Activated CD8-positive, alpha-beta memory T cell treated with anti-CD3 and anti-CD28 coated beads for 48 hours (primary cell): ENCODE results near the gene GDPD2.
"Not testable (repeated sequence)": the region's sequence is repeated elsewhere in the genome, so short reads cannot be mapped to it uniquely, and the experiment has no call there.

Experiments used
- DNase-seq, 3 experiments: peaks; one replicate each; pipeline ENCODE4 v3.0.0-alpha.2; 2020; ENCODE audit warnings: low read depth in 2 of 3, low spot score in 2 of 3

Gene GDPD2

GRCh38 chrX:70422851-70423341 is at the start of gene GDPD2:
Gene GDPD2, plus strand, starts transcription at chrX:70423314. Its CDS starts 1,671 bp downstream, at chrX:70424985.
- no peak for DNase-seq

GRCh38 chrX:70386235-70386634 is 36.9 kb upstream of the GDPD2 start:
- DNase-seq = no peak

- no peak for DNase-seq
These were observed 24.2 kb upstream of the GDPD2 start for GRCh38 chrX:70398899-70399298.

- DNase-seq = not testable (repeated sequence)
These were observed 22.9 kb upstream of the GDPD2 start for GRCh38 chrX:70400181-70400580.

GRCh38 chrX:70402721-70403120 is 20.4 kb upstream of the GDPD2 start:
- no peak for DNase-seq

GRCh38 chrX:70405003-70405402 is 18.1 kb upstream of the GDPD2 start:
- no peak for DNase-seq

- no peak for DNase-seq
These were observed 12.2 kb upstream of the GDPD2 start for GRCh38 chrX:70410921-70411320.

GRCh38 chrX:70411475-70411874 is 11.6 kb upstream of the GDPD2 start:
- DNase-seq = no peak

- DNase-seq = no peak
These were observed 1.5 kb upstream of the GDPD2 start for GRCh38 chrX:70421618-70422017.

GRCh38 chrX:70423936-70424675 is 992 bp downstream of the GDPD2 start:
- DNase-seq = no peak

- DNase-seq = no peak
These were observed 1.7 kb downstream of the GDPD2 start for GRCh38 chrX:70424801-70425200.

- no peak for DNase-seq
These were observed 3.5 kb downstream of the GDPD2 start for GRCh38 chrX:70426286-70427278.

GRCh38 chrX:70427365-70427764 is 4.3 kb downstream of the GDPD2 start:
- DNase-seq = no peak

- DNase-seq = no peak
These were observed 6.6 kb downstream of the GDPD2 start for GRCh38 chrX:70429759-70430158.

GRCh38 chrX:70432936-70433847 is 10.1 kb downstream of the GDPD2 start:
- no peak for DNase-seq

- DNase-seq = peak in 2 of 3 experiments; percentile 31 to 48
These were observed 10.8 kb downstream of the GDPD2 start for GRCh38 chrX:70433848-70434351.

GRCh38 chrX:70434352-70434866 is 11.3 kb downstream of the GDPD2 start:
- peak in 2 of 3 experiments; percentile 18 to 48 for DNase-seq

GRCh38 chrX:70434914-70435586 is 11.9 kb downstream of the GDPD2 start:
- no peak for DNase-seq

GRCh38 chrX:70436343-70436742 is 13.2 kb downstream of the GDPD2 start:
- no peak for DNase-seq

GRCh38 chrX:70437011-70437410 is 13.9 kb downstream of the GDPD2 start:
- DNase-seq = no peak
